ENCODE results near the gene UCK2. TPM values are rescaled to one million over a fixed set of nuclear protein-coding genes. Genes with fewer than 3 reads are reported as not detected.

The UCK2 gene
- polyA plus RNA-seq, 2 of the 4 experiments (the other 2 are of a cell fraction), result 72.4 to 98.9 TPM

DNA sequence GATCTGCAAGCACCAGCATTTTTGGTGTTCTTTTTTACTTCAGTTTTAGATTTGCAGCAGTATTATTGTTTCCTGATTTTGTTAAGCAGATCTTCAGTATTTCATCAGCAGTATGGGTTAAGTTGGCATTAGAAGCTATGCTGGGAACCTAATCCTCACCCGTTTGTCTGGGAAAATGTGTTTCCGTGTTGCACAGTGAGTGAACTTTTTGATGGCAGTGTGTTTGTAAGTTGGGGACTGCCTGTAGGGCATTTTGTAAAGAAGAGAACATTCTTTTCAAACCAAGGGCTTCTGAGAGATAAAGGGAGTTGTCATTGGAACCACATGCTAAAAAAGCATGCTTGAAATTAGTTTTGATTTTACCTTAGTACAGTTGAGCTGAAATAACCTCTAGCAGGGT is 35.9 kb downstream of the UCK2 start:
- TF ChIP-seq NFE2L2 (conservative IDR thresholded peaks at IDR 0.05; ENCODE audit: low read length), result no peak
- no peak for TF ChIP-seq NR3C1 (IDR thresholded peaks at IDR 0.05)
- TF ChIP-seq, protein P1, sequence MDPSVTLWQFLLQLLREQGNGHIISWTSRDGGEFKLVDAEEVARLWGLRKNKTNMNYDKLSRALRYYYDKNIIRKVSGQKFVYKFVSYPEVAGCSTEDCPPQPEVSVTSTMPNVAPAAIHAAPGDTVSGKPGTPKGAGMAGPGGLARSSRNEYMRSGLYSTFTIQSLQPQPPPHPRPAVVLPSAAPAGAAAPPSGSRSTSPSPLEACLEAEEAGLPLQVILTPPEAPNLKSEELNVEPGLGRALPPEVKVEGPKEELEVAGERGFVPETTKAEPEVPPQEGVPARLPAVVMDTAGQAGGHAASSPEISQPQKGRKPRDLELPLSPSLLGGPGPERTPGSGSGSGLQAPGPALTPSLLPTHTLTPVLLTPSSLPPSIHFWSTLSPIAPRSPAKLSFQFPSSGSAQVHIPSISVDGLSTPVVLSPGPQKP (IDR thresholded peaks at IDR 0.05; ENCODE audit: low read depth, low read length), result no peak
- TF ChIP-seq RARB (CRISPR knock-in tag; IDR thresholded peaks at IDR 0.05), result no peak
- no peak for TF ChIP-seq RNF2 (IDR thresholded peaks at IDR 0.05; ENCODE audit: borderline replicate concordance, low read depth)
- no peak for TF ChIP-seq KDM1A (IDR thresholded peaks at IDR 0.05; ENCODE audit: low read depth)
- no peak for TF ChIP-seq FOXS1 (CRISPR knock-in tag; IDR thresholded peaks at IDR 0.05)
- no peak for TF ChIP-seq EHF (CRISPR knock-in tag; IDR thresholded peaks at IDR 0.05)
- TF ChIP-seq ESRRA (IDR thresholded peaks at IDR 0.05; ENCODE audit: borderline replicate concordance, low read length), result no peak
- no peak for TF ChIP-seq SREBF2 (IDR thresholded peaks at IDR 0.05)
- TF ChIP-seq, protein P2, sequence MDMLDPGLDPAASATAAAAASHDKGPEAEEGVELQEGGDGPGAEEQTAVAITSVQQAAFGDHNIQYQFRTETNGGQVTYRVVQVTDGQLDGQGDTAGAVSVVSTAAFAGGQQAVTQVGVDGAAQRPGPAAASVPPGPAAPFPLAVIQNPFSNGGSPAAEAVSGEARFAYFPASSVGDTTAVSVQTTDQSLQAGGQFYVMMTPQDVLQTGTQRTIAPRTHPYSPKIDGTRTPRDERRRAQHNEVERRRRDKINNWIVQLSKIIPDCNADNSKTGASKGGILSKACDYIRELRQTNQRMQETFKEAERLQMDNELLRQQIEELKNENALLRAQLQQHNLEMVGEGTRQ (IDR thresholded peaks at IDR 0.05), result no peak
- no peak for TF ChIP-seq EHMT2 (IDR thresholded peaks at IDR 0.05; ENCODE audit: low read depth)
- no peak for TF ChIP-seq NPAS2 (CRISPR knock-in tag; IDR thresholded peaks at IDR 0.05; ENCODE audit: borderline replicate concordance)
- TF ChIP-seq CHD2 (IDR thresholded peaks at IDR 0.05; ENCODE audit: low read length, partially characterized antibody), result no peak
- TF ChIP-seq ZC3H11A (IDR thresholded peaks at IDR 0.05), result no peak
- 64% methylated on average over 2 of the region's 2 CpGs for WGBS (ENCODE audit: missing lambda C conversion rate)
- ATAC-seq (no peak), DNase-seq (ENCODE audit: low read depth in 1 of 2, low spot score in 1 of 2) (no peak), FAIRE-seq (no peak)
- CTCF ChIA-PET, result interaction anchor here (1.3 to 1.4 kb wide), 2 partner anchors 20 to 50 kb away, joined by 3 read pairs; no protein-coding TSS in a partner anchor
- Histone ChIP-seq H3K9me3 (no peaks in the 10 kb centered on the region), H3K4me1 (peaks cover 9% of the 10 kb centered on the region), H3K4me2 (no peak overlapping the region), H3K4me3 (no peak overlapping the region), H3K27ac (no peak overlapping the region)
- POLR2A ChIA-PET, result no interaction called here

DNA sequence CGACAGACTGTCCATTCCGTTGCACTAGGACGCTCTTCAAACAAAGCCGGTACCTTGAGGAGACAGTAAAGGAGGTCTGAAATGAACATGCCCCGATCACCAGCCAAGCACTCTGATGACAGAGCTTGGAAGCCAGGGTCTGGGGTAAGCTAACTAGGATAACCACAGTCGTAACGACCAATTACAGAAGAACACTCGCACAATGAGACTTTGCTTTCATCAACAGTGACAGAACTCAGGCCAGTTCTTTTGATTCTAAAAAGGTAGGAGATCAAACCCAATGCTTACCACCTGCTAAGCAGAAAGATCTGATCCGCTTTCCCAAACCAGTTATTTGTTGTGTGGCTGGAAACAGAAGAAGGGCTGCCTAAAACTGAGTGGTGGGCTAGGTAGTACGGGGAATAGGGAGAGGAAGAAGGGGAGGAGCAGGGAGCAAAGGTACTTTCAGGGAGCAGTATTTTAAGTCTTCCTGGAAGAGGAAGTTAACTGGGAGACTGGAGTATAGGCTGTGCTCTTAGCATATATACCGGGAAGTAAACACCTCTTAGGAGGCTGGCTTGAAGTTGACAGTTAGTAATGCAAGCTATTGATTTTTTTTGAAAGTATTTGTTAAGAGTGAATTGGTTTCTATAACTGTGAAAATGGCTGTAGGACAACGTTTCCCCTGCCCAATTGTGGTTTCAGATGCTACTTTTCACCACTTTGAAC is 38.4 kb downstream of the UCK2 start:
- ChIA-PET POLR2A (no interaction called here), CTCF (interaction anchor here (0.5 kb wide), 1 partner anchor 674 kb away, joined by 3 read pairs; no protein-coding TSS in a partner anchor)
- FAIRE-seq (no peak), DNase-seq (ENCODE audit: low read depth in 1 of 2, low spot score in 1 of 2) (no peak), ATAC-seq (no peak)
- TF ChIP-seq NR3C1 (IDR thresholded peaks at IDR 0.05), result no peak
- no peak for TF ChIP-seq CEBPB (IDR thresholded peaks at IDR 0.05)
- TF ChIP-seq TP53 (CRISPR knock-in tag; IDR thresholded peaks at IDR 0.05), result no peak
- TF ChIP-seq SREBF2 (IDR thresholded peaks at IDR 0.05), result no peak
- no peak for TF ChIP-seq FOSL2 (IDR thresholded peaks at IDR 0.05)
- no peak for TF ChIP-seq FOSL2 (CRISPR knock-in tag; IDR thresholded peaks at IDR 0.05)
- TF ChIP-seq, protein P2 (IDR thresholded peaks at IDR 0.05), result no peak
- no peak overlapping the region for H3K4me3 ChIP-seq
- no peak overlapping the region for H3K4me2 ChIP-seq
- WGBS (ENCODE audit: missing lambda C conversion rate), result 90% methylated on average over 12 of the region's 12 CpGs
- H3K9me3 ChIP-seq, result no peaks in the 10 kb centered on the region
- H3K27ac ChIP-seq, result no peak overlapping the region
- H3K4me1 ChIP-seq, result no peaks in the 10 kb centered on the region

DNA sequence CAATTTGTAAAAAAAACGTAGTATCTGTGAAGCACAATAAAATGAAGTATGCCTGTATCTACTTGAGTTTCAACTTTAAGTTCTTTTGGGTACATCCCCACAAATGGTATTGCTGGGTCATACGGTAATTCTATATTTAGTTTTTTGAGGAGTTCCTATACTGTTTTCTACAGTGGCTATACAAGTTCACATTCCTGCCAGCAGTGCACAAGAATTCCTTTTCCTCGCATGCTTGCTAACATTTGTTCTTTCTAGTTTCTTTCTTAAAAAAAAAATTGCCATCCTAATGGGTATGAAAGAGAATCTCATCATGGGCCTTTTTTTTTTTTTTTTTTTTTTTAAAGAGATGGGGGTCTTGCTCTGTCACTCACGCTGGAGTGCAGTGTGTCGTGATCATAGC is 41.9 kb downstream of the UCK2 start:
- ChIA-PET POLR2A (no interaction called here), CTCF (interaction anchor here (1.1 to 1.8 kb wide), 3 partner anchors 10 to 40 kb away, joined by 3 to 4 read pairs (median 4); no protein-coding TSS in a partner anchor)
- Histone ChIP-seq H3K4me1 (no peaks in the 10 kb centered on the region), H3K4me2 (no peak overlapping the region), H3K9me3 (peaks cover 10% of the 10 kb centered on the region; the same call in 2 of the 3 replicates), H3K27ac (no peak overlapping the region), H3K4me3 (no peak overlapping the region)
- 94% methylated on average over 5 of the region's 5 CpGs for WGBS (ENCODE audit: missing lambda C conversion rate)
- no peak for DNase-seq (ENCODE audit: low read depth in 1 of 2, low spot score in 1 of 2)
- FAIRE-seq, result no peak
- ATAC-seq, result peak in 1 of 2 experiments; percentile 55; a peak in 1 of 6 replicates
- no peak for TF ChIP-seq FOSL2 (IDR thresholded peaks at IDR 0.05)
- TF ChIP-seq FOSL2 (CRISPR knock-in tag; IDR thresholded peaks at IDR 0.05), result no peak
- TF ChIP-seq, protein P1 (IDR thresholded peaks at IDR 0.05; ENCODE audit: low read depth, low read length), result no peak
- TF ChIP-seq RARB (CRISPR knock-in tag; IDR thresholded peaks at IDR 0.05), result no peak
- TF ChIP-seq FOSB (CRISPR knock-in tag; IDR thresholded peaks at IDR 0.05), result no peak
- TF ChIP-seq, protein P3, sequence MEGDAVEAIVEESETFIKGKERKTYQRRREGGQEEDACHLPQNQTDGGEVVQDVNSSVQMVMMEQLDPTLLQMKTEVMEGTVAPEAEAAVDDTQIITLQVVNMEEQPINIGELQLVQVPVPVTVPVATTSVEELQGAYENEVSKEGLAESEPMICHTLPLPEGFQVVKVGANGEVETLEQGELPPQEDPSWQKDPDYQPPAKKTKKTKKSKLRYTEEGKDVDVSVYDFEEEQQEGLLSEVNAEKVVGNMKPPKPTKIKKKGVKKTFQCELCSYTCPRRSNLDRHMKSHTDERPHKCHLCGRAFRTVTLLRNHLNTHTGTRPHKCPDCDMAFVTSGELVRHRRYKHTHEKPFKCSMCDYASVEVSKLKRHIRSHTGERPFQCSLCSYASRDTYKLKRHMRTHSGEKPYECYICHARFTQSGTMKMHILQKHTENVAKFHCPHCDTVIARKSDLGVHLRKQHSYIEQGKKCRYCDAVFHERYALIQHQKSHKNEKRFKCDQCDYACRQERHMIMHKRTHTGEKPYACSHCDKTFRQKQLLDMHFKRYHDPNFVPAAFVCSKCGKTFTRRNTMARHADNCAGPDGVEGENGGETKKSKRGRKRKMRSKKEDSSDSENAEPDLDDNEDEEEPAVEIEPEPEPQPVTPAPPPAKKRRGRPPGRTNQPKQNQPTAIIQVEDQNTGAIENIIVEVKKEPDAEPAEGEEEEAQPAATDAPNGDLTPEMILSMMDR (IDR thresholded peaks at IDR 0.05), result no peak
- TF ChIP-seq, protein P4, sequence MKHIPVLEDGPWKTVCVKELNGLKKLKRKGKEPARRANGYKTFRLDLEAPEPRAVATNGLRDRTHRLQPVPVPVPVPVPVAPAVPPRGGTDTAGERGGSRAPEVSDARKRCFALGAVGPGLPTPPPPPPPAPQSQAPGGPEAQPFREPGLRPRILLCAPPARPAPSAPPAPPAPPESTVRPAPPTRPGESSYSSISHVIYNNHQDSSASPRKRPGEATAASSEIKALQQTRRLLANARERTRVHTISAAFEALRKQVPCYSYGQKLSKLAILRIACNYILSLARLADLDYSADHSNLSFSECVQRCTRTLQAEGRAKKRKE (CRISPR knock-in tag; IDR thresholded peaks at IDR 0.05; ENCODE audit: low read depth), result no peak
- TF ChIP-seq, protein P5, sequence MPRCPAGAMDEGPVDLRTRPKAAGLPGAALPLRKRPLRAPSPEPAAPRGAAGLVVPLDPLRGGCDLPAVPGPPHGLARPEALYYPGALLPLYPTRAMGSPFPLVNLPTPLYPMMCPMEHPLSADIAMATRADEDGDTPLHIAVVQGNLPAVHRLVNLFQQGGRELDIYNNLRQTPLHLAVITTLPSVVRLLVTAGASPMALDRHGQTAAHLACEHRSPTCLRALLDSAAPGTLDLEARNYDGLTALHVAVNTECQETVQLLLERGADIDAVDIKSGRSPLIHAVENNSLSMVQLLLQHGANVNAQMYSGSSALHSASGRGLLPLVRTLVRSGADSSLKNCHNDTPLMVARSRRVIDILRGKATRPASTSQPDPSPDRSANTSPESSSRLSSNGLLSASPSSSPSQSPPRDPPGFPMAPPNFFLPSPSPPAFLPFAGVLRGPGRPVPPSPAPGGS (IDR thresholded peaks at IDR 0.05), result no peak
- TF ChIP-seq PHF8 (IDR thresholded peaks at IDR 0.05; ENCODE audit: borderline replicate concordance, low read depth), result no peak
- TF ChIP-seq EP300 (IDR thresholded peaks at IDR 0.05), result no peak

Data from A549 (cell line).